GM21737 (cell line): ENCODE data around the gene FAM221A.
"Not testable (repeated sequence)": the region's sequence is repeated elsewhere in the genome, so short reads cannot be mapped to it uniquely, and the experiment has no call there.

Experiments
- ATAC-seq: cut with Tn5 transposase; IDR thresholded peaks from one replicate; pipeline ENCODE4 v1.9.1; 2021; ENCODE audit warnings: mild to moderate bottlenecking, moderate library complexity; ENCODE audit not compliant: unreplicated experiment

The FAM221A gene

GRCh38 chr7:23679898-23680413, at the start of gene FAM221A:
Gene FAM221A (plus strand): TSS chr7:23680199. CDS start chr7:23680219, 20 bp downstream.
- ATAC-seq, result peak; percentile 98

GRCh38 chr7:23633417-23633816, 46.6 kb upstream of the FAM221A start:
- no peak for ATAC-seq

- ATAC-seq, result no peak
Measured at GRCh38 chr7:23645822-23646221, 34.2 kb upstream of the FAM221A start.

GRCh38 chr7:23653942-23654341, 26.1 kb upstream of the FAM221A start:
- ATAC-seq, result no peak

GRCh38 chr7:23654508-23654907, 25.5 kb upstream of the FAM221A start:
- ATAC-seq, result no peak

- ATAC-seq, result no peak
Measured at GRCh38 chr7:23655433-23655832, 24.6 kb upstream of the FAM221A start.

GRCh38 chr7:23658831-23659427, 21.1 kb upstream of the FAM221A start:
- ATAC-seq, result no peak

GRCh38 chr7:23661385-23661784, 18.6 kb upstream of the FAM221A start:
- ATAC-seq, result no peak

GRCh38 chr7:23662124-23662983, 17.6 kb upstream of the FAM221A start:
- ATAC-seq, result no peak

GRCh38 chr7:23662984-23663313, 17.1 kb upstream of the FAM221A start:
- ATAC-seq, result no peak

- ATAC-seq, result no peak
Measured at GRCh38 chr7:23664122-23664521, 15.9 kb upstream of the FAM221A start.

GRCh38 chr7:23672033-23672432, 8.0 kb upstream of the FAM221A start:
- no peak for ATAC-seq

GRCh38 chr7:23680414-23681405, 711 bp downstream of the FAM221A start:
- peak; percentile 47 for ATAC-seq

- not testable (repeated sequence) for ATAC-seq
Measured at GRCh38 chr7:23684041-23684440, 4.0 kb downstream of the FAM221A start.

GRCh38 chr7:23685731-23686130, 5.7 kb downstream of the FAM221A start:
- no peak for ATAC-seq

- ATAC-seq, result no peak
Measured at GRCh38 chr7:23687011-23687410, 7.0 kb downstream of the FAM221A start.

GRCh38 chr7:23689165-23689564, 9.2 kb downstream of the FAM221A start:
- no peak for ATAC-seq

- no peak for ATAC-seq
Measured at GRCh38 chr7:23691320-23691719, 11.3 kb downstream of the FAM221A start.

- ATAC-seq, result no peak
Measured at GRCh38 chr7:23693224-23693623, 13.2 kb downstream of the FAM221A start.

- no peak for ATAC-seq
Measured at GRCh38 chr7:23696916-23697441, 17.0 kb downstream of the FAM221A start.

- ATAC-seq, result no peak
Measured at GRCh38 chr7:23698822-23699221, 18.8 kb downstream of the FAM221A start.
